H1 (cell line): ENCODE data around the gene TTL. TPM values are rescaled to one million over a fixed set of nuclear protein-coding genes. Genes with fewer than 3 reads are reported as not detected.

ENCODE experiments used
- EP300 ChIP-seq, 2 experiments: IDR thresholded peaks; 1 replicate in 1 of 2; 2 replicates in 1 of 2; pipeline ENCODE4 v1.6.1; 2011 to 2012; ENCODE audit warnings: low read depth in 2 of 2, low read length in 2 of 2, mild to moderate bottlenecking in 2 of 2, borderline replicate concordance in 1 of 2, inconsistent platforms in 1 of 2, moderate library complexity in 1 of 2
- GTF2F1 ChIP-seq: IDR thresholded peaks from 2 replicates; pipeline ENCODE4 v1.6.1; 2012; ENCODE audit warnings: low read depth, low read length, improper control_type of control experiment, borderline replicate concordance
- KDM1A ChIP-seq: fragments of 200-600, 300-600 bp; sonication (generic); IDR thresholded peaks from 2 replicates; pipeline ENCODE4 v1.7.1; 2016; ENCODE audit warnings: mild to moderate bottlenecking, low read length, borderline replicate concordance
- polyA plus RNA-seq, 7 experiments: library from polyadenylated mRNA; depleted of rRNA in 3 of 7; stranded (reverse) in 5 of 7; unstranded in 2 of 7; fragments of >200 nt in 5 of 7; fragments of 200-250 nt in 2 of 7; gene quantifications; 1 replicate in 5 of 7; 2 replicates in 1 of 7; 4 replicates in 1 of 7; pipeline versions ENCODE4 v1.2.1 to v1.2.3, GENCODE V29; 2011 to 2013; ENCODE audit warnings: missing spikeins in 2 of 7, mixed read lengths in 2 of 7
- total RNA-seq: library from RNA; stranded (reverse); fragmentation: NEBNext Ultra II Directional; extraction: Animal tissue kit (Norgen Biotek cat#: 25700); gene quantifications from 2 replicates; pipeline ENCODE4 v1.2.1, GENCODE V29; 2021
- TF ChIP-seq, protein P1 (sequence below): fragments of 300-600 bp; sonication (generic); IDR thresholded peaks from 2 replicates; pipeline ENCODE4 v1.7.1; 2012; ENCODE audit warnings: low read length, moderate library complexity, mild to moderate bottlenecking, inconsistent platforms; ENCODE audit not compliant: insufficient replicate concordance
- TF ChIP-seq, protein P2 (sequence below): IDR thresholded peaks from 2 replicates; pipeline ENCODE4 v1.6.1; 2012; ENCODE audit warnings: inconsistent platforms

Gene TTL
- total and polyA plus RNA-seq, 2 of the 8 experiments (the other 6 are each of a cell fraction or from before 2014, with no cell fraction given), result 17.5 to 57.1 TPM

DNA sequence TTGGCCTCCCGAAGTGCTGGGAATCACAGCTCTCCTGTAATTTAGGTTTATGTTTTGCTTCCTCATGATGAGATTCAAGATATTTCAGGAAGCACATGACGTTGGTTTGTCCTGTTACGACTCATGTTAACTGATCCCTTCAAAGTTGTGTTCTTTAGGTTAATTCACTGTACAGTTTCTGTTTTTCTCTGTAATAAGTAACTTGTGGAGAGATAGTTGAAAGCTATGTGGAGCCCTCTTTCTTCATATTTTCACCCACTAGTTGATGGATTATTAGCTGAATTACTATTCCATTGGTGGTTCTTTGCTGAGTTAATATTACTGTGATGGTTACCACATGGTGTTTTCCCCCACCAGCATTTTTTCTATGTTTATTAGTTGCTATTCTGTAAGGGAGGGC is 84.1 kb downstream of the TTL start (continued):
- TF ChIP-seq, protein P1, sequence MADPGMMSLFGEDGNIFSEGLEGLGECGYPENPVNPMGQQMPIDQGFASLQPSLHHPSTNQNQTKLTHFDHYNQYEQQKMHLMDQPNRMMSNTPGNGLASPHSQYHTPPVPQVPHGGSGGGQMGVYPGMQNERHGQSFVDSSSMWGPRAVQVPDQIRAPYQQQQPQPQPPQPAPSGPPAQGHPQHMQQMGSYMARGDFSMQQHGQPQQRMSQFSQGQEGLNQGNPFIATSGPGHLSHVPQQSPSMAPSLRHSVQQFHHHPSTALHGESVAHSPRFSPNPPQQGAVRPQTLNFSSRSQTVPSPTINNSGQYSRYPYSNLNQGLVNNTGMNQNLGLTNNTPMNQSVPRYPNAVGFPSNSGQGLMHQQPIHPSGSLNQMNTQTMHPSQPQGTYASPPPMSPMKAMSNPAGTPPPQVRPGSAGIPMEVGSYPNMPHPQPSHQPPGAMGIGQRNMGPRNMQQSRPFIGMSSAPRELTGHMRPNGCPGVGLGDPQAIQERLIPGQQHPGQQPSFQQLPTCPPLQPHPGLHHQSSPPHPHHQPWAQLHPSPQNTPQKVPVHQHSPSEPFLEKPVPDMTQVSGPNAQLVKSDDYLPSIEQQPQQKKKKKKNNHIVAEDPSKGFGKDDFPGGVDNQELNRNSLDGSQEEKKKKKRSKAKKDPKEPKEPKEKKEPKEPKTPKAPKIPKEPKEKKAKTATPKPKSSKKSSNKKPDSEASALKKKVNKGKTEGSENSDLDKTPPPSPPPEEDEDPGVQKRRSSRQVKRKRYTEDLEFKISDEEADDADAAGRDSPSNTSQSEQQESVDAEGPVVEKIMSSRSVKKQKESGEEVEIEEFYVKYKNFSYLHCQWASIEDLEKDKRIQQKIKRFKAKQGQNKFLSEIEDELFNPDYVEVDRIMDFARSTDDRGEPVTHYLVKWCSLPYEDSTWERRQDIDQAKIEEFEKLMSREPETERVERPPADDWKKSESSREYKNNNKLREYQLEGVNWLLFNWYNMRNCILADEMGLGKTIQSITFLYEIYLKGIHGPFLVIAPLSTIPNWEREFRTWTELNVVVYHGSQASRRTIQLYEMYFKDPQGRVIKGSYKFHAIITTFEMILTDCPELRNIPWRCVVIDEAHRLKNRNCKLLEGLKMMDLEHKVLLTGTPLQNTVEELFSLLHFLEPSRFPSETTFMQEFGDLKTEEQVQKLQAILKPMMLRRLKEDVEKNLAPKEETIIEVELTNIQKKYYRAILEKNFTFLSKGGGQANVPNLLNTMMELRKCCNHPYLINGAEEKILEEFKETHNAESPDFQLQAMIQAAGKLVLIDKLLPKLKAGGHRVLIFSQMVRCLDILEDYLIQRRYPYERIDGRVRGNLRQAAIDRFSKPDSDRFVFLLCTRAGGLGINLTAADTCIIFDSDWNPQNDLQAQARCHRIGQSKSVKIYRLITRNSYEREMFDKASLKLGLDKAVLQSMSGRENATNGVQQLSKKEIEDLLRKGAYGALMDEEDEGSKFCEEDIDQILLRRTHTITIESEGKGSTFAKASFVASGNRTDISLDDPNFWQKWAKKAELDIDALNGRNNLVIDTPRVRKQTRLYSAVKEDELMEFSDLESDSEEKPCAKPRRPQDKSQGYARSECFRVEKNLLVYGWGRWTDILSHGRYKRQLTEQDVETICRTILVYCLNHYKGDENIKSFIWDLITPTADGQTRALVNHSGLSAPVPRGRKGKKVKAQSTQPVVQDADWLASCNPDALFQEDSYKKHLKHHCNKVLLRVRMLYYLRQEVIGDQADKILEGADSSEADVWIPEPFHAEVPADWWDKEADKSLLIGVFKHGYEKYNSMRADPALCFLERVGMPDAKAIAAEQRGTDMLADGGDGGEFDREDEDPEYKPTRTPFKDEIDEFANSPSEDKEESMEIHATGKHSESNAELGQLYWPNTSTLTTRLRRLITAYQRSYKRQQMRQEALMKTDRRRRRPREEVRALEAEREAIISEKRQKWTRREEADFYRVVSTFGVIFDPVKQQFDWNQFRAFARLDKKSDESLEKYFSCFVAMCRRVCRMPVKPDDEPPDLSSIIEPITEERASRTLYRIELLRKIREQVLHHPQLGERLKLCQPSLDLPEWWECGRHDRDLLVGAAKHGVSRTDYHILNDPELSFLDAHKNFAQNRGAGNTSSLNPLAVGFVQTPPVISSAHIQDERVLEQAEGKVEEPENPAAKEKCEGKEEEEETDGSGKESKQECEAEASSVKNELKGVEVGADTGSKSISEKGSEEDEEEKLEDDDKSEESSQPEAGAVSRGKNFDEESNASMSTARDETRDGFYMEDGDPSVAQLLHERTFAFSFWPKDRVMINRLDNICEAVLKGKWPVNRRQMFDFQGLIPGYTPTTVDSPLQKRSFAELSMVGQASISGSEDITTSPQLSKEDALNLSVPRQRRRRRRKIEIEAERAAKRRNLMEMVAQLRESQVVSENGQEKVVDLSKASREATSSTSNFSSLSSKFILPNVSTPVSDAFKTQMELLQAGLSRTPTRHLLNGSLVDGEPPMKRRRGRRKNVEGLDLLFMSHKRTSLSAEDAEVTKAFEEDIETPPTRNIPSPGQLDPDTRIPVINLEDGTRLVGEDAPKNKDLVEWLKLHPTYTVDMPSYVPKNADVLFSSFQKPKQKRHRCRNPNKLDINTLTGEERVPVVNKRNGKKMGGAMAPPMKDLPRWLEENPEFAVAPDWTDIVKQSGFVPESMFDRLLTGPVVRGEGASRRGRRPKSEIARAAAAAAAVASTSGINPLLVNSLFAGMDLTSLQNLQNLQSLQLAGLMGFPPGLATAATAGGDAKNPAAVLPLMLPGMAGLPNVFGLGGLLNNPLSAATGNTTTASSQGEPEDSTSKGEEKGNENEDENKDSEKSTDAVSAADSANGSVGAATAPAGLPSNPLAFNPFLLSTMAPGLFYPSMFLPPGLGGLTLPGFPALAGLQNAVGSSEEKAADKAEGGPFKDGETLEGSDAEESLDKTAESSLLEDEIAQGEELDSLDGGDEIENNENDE, result no peak
- TF ChIP-seq, protein P2, sequence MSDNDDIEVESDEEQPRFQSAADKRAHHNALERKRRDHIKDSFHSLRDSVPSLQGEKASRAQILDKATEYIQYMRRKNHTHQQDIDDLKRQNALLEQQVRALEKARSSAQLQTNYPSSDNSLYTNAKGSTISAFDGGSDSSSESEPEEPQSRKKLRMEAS, result no peak
- TF ChIP-seq KDM1A, result no peak
- no peak for TF ChIP-seq EP300 (IDR thresholded peaks at IDR 0.05; ENCODE audit: borderline replicate concordance in 1 of 2, low read depth in 2 of 2, low read length in 2 of 2)
- no peak for TF ChIP-seq GTF2F1
